BLaER1 (cell line): ENCODE measurements around the gene EHMT2.
A peak's percentile ranks its signal among the peaks of the same experiment; 100 is the strongest.

Experiments
- H3K27ac ChIP-seq: shearing (Covaris generic); formaldehyde crosslinking; 2 replicates; pipeline ENCODE4 v1.8.1; 2022
- H3K27me3 ChIP-seq: shearing (Covaris generic); formaldehyde crosslinking; 2 replicates; pipeline ENCODE4 v1.8.1; 2022
- H3K36me3 ChIP-seq: shearing (Covaris generic); formaldehyde crosslinking; 2 replicates; pipeline ENCODE4 v1.8.1; 2022
- H3K4me1 ChIP-seq: shearing (Covaris generic); formaldehyde crosslinking; 2 replicates; pipeline ENCODE4 v1.8.1; 2022
- H3K4me2 ChIP-seq: shearing (Covaris generic); formaldehyde crosslinking; 2 replicates; pipeline ENCODE4 v1.8.1; 2022
- H3K4me3 ChIP-seq: shearing (Covaris generic); formaldehyde crosslinking; 2 replicates; pipeline ENCODE4 v1.8.1; 2022
- H3K9ac ChIP-seq: shearing (Covaris generic); formaldehyde crosslinking; 2 replicates; pipeline ENCODE4 v1.8.1; 2022
- H3K9me3 ChIP-seq: shearing (Covaris generic); formaldehyde crosslinking; 2 replicates; pipeline ENCODE4 v1.8.1; 2022
- H4K20me1 ChIP-seq: shearing (Covaris generic); formaldehyde crosslinking; 2 replicates; pipeline ENCODE4 v1.8.1; 2022
- Cebpa-rat ChIP-seq: shearing (Covaris generic); IDR thresholded peaks from 2 replicates; pipeline ENCODE4 v1.8.1; 2022

EHMT2 gene

DNA sequence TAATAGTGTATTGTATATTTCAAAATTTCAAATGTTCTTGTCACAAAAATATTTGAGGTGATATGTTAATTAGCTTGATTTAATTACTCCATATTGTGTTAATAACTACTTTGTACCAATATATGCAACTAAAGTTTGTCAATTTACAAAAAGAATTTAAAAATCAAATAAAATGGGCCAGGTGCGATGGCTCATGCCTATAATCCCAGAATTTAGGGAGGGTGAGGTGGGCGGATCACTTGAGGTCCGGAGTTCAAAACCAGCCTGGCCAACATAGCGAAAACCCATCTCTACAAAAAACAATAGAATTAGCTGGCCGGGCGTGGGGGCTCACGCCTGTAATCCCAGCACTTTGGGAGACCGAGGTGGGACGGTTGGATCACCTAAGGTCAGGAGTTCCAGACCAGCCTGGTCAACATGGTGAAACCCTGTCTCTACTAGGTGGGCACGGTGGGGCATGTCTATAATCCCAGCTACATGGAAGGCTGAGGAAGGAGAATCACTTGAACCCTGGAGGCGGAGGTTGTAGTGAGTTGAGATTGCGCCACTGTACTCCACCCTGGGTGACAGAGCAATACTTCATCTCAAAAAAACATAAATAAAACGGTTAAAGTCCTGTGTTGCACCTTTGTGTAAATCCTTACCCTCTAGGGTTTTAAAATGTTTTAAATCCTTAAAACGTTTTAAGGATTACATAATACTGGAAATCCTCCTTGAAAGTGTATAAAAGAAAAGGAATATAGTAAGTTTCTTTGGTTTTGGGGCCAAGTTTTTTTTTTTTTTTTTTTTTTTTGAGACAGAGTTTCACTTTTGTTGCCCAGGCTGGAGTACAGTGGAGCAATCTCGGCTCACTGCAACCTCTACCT is 65.9 kb downstream of the EHMT2 start:
- TF ChIP-seq Cebpa-rat: no peak
- H3K27me3 ChIP-seq: no peaks in the 10 kb centered on the region
- H3K27ac ChIP-seq: no peak overlapping the region; the same call in none of the 2 replicates
- H4K20me1 ChIP-seq: peaks cover 12% of the 10 kb centered on the region
- H3K9me3 ChIP-seq: no peaks in the 10 kb centered on the region
- H3K4me2 ChIP-seq: peak overlapping the region; percentile 96
- H3K36me3 ChIP-seq: peaks cover 7% of the 10 kb centered on the region
- peak overlapping the region; percentile 73 for H3K4me3 ChIP-seq
- peaks cover 39% of the 10 kb centered on the region for H3K4me1 ChIP-seq
- H3K9ac ChIP-seq: peak overlapping the region; percentile 79

GRCh38 chr6:31830886-31831335 is 66.6 kb downstream of the EHMT2 start:
- Histone ChIP-seq H3K4me3 (peak overlapping the region; percentile 73), H3K4me2 (peak overlapping the region; percentile 96), H3K9ac (peak overlapping the region; percentile 79), H4K20me1 (peaks cover 5% of the 10 kb centered on the region), H3K9me3 (no peaks in the 10 kb centered on the region), H3K27me3 (no peaks in the 10 kb centered on the region), H3K4me1 (peaks cover 45% of the 10 kb centered on the region), H3K27ac (peak overlapping the region; percentile 72), H3K36me3 (peaks cover under 1% of the 10 kb centered on the region; the same call in 1 of the 2 replicates)
- TF ChIP-seq Cebpa-rat: no peak
